Uterus (tissue), 4 donors: Measurements from ENCODE around the gene RPS3. TPM values are rescaled to one million over a fixed set of nuclear protein-coding genes. Genes with fewer than 3 reads are reported as not detected.
A peak's percentile ranks its signal among the peaks of the same experiment; 100 is the strongest.

Source experiments
- DNase-seq, 2 donors: peaks; one replicate each; pipeline ENCODE4 v3.0.0-alpha.2; 2019 to 2020
- H3K27ac ChIP-seq, 2 donors: fragments of 200-600 bp; sonication (generic); 1 replicate in 1 of 2; 2 replicates in 1 of 2; pipeline ENCODE4 v1.5.1; 2016 to 2018
- H3K27me3 ChIP-seq, 2 donors: fragments of 200-600 bp; sonication (generic); one replicate each; pipeline ENCODE4 v1.5.1; 2018 to 2019; ENCODE audit warnings: control low read depth in 1 of 2
- H3K36me3 ChIP-seq, 2 donors: fragments of 200-600 bp; sonication (generic); one replicate each; pipeline ENCODE4 v1.5.1; 2019; ENCODE audit warnings: control low read depth in 1 of 2
- H3K4me1 ChIP-seq, 2 donors: fragments of 200-600 bp; sonication (generic); one replicate each; pipeline ENCODE4 v1.5.1; 2018 to 2019; ENCODE audit warnings: control low read depth in 1 of 2
- H3K4me3 ChIP-seq, 2 donors: fragments of 200-600 bp; sonication (generic); 1 replicate in 1 of 2; 2 replicates in 1 of 2; pipeline ENCODE4 v1.5.1; 2018 to 2019; ENCODE audit warnings: mild to moderate bottlenecking in 1 of 2
- H3K9me3 ChIP-seq, 2 donors: fragments of 200-600 bp; sonication (generic); one replicate each; pipeline ENCODE4 v1.5.1; 2019; ENCODE audit warnings: control low read depth in 1 of 2
- CTCF ChIP-seq, 4 experiments: fragments of 200-600 bp in 2 of 4; fragments of 450-650 bp in 2 of 4; sonication (generic) in 2 of 4; IDR thresholded peaks; one replicate each; pipeline ENCODE4 v1.5.1; 2016 to 2019; ENCODE audit warnings: antibody characterized with exemption in 4 of 4, mild to moderate bottlenecking in 2 of 4, moderate library complexity in 1 of 4
- POLR2A ChIP-seq, 2 donors: fragments of 450-650 bp; IDR thresholded peaks; one replicate each; pipeline ENCODE4 v1.6.1; 2016; ENCODE audit warnings: antibody characterized with exemption in 2 of 2, mild to moderate bottlenecking in 1 of 2, moderate library complexity in 1 of 2
- intact Hi-C: fragments of 100-400 bp; cut with DNase I; formaldehyde crosslinking; loops from one replicate; pipeline ENCODE4 v1.15.1; 2023; ENCODE audit warnings: low total_unique reads
- small RNA-seq: library from RNA; depleted of rRNA; stranded (forward); fragments of <200 nt; gene quantifications from one replicate; pipeline ENCODE3, GENCODE V24; 2016
- total RNA-seq, 4 donors: library from RNA; depleted of rRNA in 3 of 4; stranded (reverse); fragments of >200 nt in 3 of 4; gene quantifications; one replicate each; pipeline versions ENCODE4 v1.1.0 to v1.2.4, GENCODE V29; 2014 to 2023
- donor health status: DM: yes; HTN: yes; CAD: no.

RPS3 gene
- total RNA-seq, 4 donors from 2014 or later, result 1,322 to 4,168 (median 2,484) TPM

DNA sequence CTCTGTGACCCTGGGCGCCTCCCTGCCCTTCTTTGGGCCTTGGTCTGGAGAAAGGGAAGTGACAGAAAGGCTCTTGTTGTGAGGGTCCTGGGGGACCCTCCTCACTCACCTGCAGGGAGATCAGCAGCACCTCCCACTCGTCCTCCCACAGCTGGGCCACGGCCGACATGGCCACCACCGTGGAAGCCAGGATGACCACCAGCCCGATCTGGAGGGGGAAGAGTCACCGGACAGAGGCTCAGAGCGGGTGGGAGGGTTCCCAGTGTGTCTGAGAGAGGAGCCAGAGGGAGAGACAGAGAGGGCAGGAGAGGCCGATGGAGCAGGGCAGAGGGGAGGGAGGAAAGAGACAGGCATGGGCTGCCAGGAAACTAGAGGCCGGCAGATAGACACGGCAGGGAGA is 50.5 kb downstream of the RPS3 start:
- H3K4me3 ChIP-seq, result no peak overlapping the region
- intact Hi-C loops, result no loop called here
- no peaks in the 10 kb centered on the region for H3K36me3 ChIP-seq
- no peaks in the 10 kb centered on the region for H3K27me3 ChIP-seq
- no peak for DNase-seq
- TF ChIP-seq POLR2A (IDR thresholded peaks at IDR 0.05), result no peak
- TF ChIP-seq CTCF (IDR thresholded peaks at IDR 0.05), result no peak
- no peaks in the 10 kb centered on the region for H3K9me3 ChIP-seq
- H3K27ac ChIP-seq, result no peak overlapping the region
- H3K4me1 ChIP-seq, result peaks cover 0 to under 1% of the 10 kb centered on the region in 2 donors

- intact Hi-C loops, result no loop called here
- H3K4me3 ChIP-seq, result no peak overlapping the region
- no peak overlapping the region for H3K27ac ChIP-seq
- H3K4me1 ChIP-seq, result peaks cover 0 to 5% of the 10 kb centered on the region in 2 donors
- no peaks in the 10 kb centered on the region for H3K27me3 ChIP-seq
- no peak for DNase-seq
- no peak for TF ChIP-seq POLR2A (IDR thresholded peaks at IDR 0.05)
- no peak for TF ChIP-seq CTCF (IDR thresholded peaks at IDR 0.05)
- no peaks in the 10 kb centered on the region for H3K9me3 ChIP-seq
- no peaks in the 10 kb centered on the region for H3K36me3 ChIP-seq
These were observed 50.9 kb downstream of the RPS3 start for GRCh38 chr11:75450236-75450635.

GRCh38 chr11:75450826-75451821 is 51.8 kb downstream of the RPS3 start:
- TF ChIP-seq POLR2A (IDR thresholded peaks at IDR 0.05) (no peak), CTCF (IDR thresholded peaks at IDR 0.05) (peak in 3 of 4 experiments; percentile 6 to 31 (median 30))
- intact Hi-C loops, result no loop called here
- H3K9me3 ChIP-seq, result no peaks in the 10 kb centered on the region
- no peak overlapping the region for H3K4me3 ChIP-seq
- no peaks in the 10 kb centered on the region for H3K36me3 ChIP-seq
- DNase-seq, result no peak
- H3K4me1 ChIP-seq, result peaks cover 0 to 9% of the 10 kb centered on the region in 2 donors
- H3K27me3 ChIP-seq, result no peaks in the 10 kb centered on the region
- H3K27ac ChIP-seq, result no peak overlapping the region

GRCh38 chr11:75453916-75454655 is 54.8 kb downstream of the RPS3 start:
- TF ChIP-seq CTCF (IDR thresholded peaks at IDR 0.05) (no peak), POLR2A (IDR thresholded peaks at IDR 0.05) (no peak)
- H3K9me3 ChIP-seq, result no peaks in the 10 kb centered on the region
- peak overlapping the region; percentile 0 to 54 for H3K27ac ChIP-seq
- intact Hi-C loops, result no loop called here
- no peak overlapping the region for H3K4me3 ChIP-seq
- H3K4me1 ChIP-seq, result peaks cover 0 to 9% of the 10 kb centered on the region in 2 donors
- DNase-seq, result no peak
- no peaks in the 10 kb centered on the region for H3K36me3 ChIP-seq
- H3K27me3 ChIP-seq, result no peaks in the 10 kb centered on the region

- Histone ChIP-seq H3K4me1 (peaks cover 0 to 9% of the 10 kb centered on the region in 2 donors), H3K36me3 (no peaks in the 10 kb centered on the region), H3K27me3 (no peaks in the 10 kb centered on the region), H3K27ac (peak overlapping the region; percentile 51 to 54), H3K9me3 (no peaks in the 10 kb centered on the region), H3K4me3 (no peak overlapping the region)
- intact Hi-C loops, result no loop called here
- TF ChIP-seq POLR2A (IDR thresholded peaks at IDR 0.05), result no peak
- no peak for DNase-seq
These were observed 55.7 kb downstream of the RPS3 start for GRCh38 chr11:75454987-75455386.

Small RNAs within 50 kb of the gene (small RNA-seq; reads per million reads assigned to genes)
- gene SNORD15A (not detected), gene SNORD15B (129 reads per million, percentile 94 among the genes with 10 or more reads in this experiment)

Other genes with a start within 250 kb of the RPS3 start
- gene SLCO2B1, start 248.4 kb upstream of the RPS3 start, total RNA-seq, result 10 to 100 TPM; 11.8 to 58.1 (median 31.8) TPM
- gene TPBGL, start 158.7 kb upstream of the RPS3 start, total RNA-seq, result 1 to 10 TPM in 2 of 4 donors, under 1 TPM in 1, not detected in 1; 0.29 to 2.8 (median 1.0) TPM
- 10 to 100 TPM; 23.1 to 61.8 (median 44.8) TPM for gene ARRB1, start 47.9 kb upstream of the RPS3 start, total RNA-seq
- 1 to 10 TPM in 1 of 4 donors, not detected in 3; 2.5 TPM for gene KLHL35, start 33.7 kb downstream of the RPS3 start, total RNA-seq
- 10 to 100 TPM in 3 of 4 donors, 1 to 10 TPM in 1; 9.6 to 52.9 (median 28.2) TPM for gene GDPD5, start 126.4 kb downstream of the RPS3 start, total RNA-seq
- 100 to 1,000 TPM; 134 to 847 (median 280) TPM for gene SERPINH1, start 162.7 kb downstream of the RPS3 start, total RNA-seq